ENCODE results near the gene SLC5A1.

SLC5A1 gene

DNA sequence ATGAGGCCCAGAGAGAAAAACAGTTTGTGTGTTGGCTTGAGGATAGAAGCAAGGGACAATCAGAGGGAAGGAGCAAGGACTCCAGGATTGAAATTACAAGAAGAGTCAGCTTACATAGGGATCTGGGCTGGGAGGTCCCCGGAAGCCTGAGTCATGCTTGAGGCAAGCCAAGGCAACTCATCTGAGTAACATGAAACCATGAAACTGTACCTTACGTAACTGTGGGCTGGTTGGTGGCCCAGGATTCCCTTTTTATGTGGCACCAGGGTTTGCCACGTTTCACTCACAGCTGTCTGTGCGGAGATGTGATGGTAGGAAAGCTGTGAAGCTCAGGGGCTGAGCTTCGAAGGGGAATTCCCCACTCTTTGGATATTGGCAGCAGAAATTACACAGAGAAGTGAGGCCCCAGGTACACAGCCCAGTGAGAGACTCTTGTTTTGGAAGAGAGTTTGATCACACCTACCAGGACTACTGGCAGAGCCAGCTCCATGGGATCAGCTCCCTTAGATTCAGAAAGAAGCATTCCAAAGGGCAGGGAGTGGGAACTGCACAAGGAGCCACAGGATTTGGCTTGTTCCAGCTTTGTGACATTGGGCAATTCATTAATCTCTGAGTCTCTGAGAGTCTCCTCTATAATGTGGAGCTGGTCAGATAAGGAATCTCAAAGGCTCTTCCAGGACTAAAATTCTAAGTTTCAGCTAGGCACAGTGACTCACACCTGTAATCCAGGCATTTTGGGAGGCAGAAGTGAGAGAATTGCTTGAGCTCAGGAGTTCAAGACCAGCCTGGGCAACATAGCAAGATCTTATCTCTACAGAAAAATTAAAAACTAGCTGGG lies 7.8 kb downstream of the SLC5A1 start:
- no peak for DNase-seq (ENCODE audit: low spot score)

DNA sequence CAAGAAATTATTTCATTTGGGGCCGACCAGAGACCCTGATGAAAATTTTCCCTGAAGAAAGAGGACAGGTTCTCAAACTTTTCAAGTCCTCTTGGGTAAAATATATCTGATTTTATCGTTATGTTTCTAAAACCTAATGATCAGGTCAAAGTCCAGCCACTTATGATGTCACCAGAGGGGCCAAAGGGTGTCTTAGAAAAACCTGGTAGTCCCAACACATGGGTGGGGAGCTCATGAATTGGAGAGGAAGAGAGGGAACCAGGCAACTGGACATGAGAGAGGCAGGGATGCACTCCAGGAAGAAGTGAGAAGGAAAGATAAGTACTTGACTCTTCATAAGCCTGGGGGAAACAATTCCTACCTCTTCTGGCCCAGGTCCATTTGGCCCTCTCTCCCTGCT lies 9.2 kb downstream of the SLC5A1 start:
- no peak for DNase-seq (ENCODE audit: low spot score)

DNA sequence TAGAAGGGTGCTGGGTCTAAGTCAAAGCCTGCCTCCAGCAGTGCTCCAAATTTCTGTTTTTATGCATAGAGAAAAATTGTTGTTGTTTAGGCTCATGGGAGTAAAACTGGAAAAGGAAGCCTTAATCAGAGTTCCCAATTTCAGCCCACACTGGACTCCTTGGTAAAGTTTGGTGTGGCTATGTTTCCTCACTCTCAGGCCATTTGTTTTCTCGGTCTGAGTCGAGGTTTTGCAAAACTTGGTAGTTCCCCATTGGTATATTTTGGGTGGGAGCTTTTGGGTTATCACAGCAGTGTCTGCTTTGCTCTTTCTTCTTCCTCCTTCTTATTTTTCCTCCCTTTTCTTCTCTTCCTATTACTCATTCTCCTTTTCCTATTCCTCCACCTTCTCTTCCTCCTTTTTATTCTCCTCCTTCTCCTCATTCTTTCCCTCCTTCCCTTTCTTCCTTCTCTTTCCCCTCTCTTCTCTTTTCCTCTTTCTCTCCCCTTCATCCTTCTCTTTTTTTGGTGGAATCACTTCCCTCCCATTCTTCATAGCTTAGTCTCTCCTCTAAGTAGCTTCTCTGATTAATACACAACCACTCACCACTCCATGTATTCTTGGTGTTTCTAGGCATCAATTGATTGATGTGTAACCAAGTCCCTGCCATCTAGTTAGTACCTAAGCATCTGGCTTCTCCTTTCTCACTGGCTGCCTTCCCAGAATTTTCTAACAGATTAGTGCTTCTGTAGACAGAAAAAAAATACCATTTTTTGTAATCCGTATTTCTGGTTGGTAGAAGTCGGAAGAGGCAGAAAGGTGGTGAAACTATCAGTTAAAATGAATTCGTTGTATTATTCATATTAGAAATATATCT lies 10.1 kb downstream of the SLC5A1 start:
- DNase-seq (ENCODE audit: low spot score), result no peak

DNA sequence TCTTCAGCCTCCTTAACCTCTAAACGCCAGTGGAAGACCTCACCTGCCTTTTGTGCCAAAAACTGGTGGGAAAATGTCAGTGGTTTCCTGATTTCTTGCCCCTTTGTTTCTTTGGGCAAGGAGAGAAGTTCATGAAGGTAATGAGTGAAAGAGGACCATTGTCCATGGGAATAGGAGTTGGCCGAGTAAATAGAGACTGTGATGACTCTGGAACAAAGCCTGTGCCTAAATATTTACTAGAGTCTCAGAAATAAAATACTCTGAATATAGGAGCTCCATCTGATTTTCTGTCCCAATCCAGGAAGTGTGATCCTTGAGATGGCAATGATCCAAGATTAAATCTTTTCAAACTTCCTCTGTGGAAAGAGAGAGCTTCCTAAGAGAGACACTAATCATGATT lies 12.0 kb downstream of the SLC5A1 start:
- DNase-seq (ENCODE audit: low spot score), result no peak

DNA sequence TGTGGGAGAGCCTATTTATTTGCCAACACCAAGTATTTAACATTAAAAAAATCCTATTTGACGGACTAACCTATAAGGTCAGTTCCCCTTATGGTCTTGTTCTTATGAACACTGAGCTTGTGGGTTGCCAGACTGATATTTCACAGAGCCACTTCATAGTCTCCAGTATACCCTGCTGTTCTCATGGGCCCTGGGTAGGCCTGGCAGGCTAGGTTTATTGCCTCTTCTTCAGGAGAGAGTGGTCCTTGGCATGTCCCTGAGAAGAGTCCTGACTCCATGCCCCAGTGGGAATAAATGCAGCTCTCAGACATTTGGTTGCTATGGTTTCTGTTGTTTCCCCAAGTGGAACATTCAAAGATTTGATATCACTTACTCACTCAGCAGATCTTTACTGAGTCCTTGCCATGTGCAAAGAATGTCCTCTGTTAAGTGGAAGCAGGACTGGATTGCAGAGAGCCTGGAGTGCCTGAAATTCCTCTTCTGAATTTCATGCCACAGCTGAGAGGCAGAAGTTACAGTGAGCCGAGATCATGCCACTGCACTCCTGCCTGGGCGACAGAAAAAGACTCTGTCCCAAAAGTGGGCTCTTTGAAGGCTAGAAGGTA lies 15.7 kb downstream of the SLC5A1 start:
- DNase-seq (ENCODE audit: low spot score), result no peak

DNA sequence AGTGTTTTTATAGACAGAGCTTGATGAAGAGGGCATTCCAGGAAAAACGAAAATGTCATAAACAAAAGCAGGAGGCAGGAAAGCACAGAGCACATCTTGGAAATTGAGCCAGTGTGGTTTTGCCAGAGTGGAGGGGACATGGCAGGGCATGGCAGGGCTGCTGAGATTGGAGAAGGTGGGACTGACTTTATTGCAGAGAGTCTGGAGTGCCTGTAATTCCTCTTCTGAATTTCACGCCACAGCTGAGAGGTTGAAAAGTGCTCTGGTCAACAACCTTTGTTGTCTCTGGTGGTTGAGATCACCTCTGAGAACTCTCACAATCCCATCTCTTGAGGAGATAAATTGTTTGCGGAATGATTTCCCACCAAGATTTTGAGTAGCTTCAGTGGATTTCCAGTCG lies 16.4 kb downstream of the SLC5A1 start:
- DNase-seq (ENCODE audit: low spot score), result no peak

DNA sequence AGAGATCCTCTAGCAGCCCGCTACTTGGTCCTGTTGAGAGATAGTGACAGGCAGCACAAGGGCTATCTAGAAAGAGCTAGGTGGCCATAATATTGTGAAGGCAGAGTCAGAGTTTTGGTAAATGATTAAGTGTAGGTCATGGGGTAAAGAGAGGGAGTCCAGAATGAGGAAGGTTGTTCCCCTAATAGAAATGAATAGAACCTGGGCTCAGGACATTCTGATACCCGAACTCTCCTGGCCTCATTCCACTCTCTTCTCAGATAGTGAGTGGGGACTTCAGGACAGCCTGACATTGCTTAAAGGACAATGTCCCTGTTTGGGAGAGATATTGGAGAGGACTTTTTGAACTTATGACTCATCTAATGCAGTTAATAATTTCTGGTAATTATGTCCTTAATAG lies 20.6 kb downstream of the SLC5A1 start:
- no peak for DNase-seq (ENCODE audit: low spot score)

DNA sequence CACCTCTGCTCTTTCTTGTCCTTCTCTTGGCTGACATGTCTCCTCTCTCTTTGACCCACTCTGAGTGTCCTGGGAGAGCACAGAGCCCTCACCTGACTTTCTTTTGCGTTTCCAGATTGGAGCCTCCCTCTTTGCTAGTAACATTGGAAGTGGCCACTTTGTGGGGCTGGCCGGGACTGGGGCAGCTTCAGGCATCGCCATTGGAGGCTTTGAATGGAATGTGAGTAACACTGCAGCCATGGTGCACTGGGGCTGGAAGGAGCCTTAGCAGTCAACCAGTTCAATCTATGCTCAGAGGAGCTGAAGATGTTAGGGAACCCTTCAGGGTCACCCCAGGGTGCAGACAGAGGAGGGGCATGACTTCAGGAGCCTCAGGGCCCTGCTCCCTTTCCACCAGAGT lies 23.8 kb downstream of the SLC5A1 start:
- DNase-seq (ENCODE audit: low spot score), result no peak

DNA sequence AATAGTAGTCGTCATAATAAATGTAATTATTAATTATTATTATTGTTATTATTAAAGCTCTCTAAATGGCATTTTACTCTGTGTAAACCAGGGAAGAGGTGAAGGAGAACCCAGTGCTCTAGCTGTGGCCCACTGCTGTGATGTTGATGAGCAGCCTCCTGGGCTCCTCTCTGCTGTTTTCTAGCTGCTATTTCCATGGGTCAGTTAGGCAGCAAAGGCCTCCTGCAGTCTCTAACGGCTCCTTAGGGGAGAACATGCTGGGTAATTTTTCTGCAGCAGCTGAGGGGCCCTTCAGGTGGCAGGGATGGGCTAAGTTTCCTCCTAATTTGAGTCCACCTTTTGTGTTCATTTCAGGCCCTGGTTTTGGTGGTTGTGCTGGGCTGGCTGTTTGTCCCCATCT lies 24.6 kb downstream of the SLC5A1 start:
- no peak for DNase-seq (ENCODE audit: low spot score)

DNA sequence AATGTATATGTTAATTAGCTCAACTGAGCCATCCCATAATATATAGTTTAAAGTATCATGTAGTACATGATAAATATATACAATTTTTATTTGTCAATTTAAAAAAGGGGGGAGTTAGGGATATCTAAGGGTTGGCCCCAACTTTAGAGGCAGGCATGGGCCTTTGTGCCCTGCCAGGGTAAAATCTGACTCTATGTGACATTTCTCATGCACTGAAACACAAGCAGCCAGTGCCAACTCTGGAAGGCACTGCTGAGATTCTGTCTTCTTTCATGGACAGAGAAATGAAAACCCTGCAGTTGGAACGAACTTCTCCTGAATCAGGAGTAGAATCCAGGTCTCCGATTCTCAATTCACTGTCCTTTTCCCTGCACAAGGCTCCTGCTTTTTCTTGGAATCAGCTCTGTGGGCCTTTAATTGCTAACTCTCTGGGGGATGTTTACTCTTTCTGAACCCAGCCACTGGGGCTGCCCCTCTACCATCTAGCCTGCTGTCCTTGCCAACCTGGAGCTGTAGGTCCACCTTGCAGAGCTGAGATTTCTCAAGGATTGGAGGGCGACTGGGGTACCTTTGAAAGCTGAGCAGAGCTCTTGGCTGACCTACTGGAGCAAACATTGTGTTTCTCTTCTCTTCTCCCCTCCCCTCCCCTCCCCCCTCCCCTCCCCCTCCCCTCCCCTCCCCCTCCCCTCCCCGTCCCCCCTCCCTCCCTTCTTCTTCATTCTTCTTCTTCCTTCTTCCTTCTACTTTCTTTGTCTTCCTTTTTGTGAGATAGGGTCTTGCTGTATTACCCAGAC lies 26.7 kb downstream of the SLC5A1 start:
- no peak for DNase-seq (ENCODE audit: low spot score)

DNA sequence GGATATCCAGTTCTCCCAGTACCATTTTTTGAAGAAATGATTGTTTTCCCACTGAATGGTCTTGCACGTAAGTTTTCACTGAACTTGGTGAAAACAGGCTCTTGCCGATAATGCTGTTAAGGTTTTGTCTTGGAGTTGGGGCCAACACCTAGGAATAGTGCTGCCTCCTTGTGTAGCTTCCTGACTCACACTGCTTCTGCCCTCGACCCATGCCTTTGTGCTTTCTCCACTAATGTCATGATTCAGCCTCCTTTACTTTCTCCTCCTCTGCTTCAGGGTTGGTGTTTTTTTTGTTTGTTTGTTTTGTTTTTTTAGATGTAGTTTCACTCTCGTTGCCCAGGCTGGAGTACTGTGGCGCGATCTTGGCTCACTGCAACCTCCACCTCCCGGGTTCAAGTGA lies 30.2 kb downstream of the SLC5A1 start:
- no peak for DNase-seq (ENCODE audit: low spot score)

DNA sequence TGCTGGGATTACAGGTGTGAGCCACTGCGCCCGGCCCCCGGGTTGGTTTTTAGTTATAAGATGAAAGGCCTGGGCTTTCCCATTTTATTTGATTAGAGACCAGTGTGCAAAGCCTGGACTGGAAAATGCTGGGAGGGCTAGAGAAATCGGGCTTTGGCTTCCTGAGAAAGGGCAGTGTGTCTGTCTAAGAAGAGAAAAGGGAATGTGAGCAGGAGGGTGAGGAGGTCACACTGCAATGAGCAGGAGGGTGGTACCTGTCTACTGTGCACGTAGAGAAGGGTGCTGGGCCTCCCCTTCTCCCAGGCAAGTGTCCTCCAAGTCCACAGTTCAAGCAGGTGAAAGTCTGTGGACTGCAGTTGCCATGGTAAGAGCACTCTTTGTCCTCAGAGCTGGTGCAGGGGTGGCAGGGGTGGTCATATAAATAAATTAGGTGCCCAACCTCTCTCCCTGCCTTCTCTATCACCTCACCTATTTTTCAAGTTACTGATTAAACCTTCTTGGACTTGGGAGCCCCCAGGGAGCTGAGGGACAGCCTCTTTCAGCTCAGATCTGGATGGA lies 30.8 kb downstream of the SLC5A1 start:
- no peak for DNase-seq (ENCODE audit: low spot score)

DNA sequence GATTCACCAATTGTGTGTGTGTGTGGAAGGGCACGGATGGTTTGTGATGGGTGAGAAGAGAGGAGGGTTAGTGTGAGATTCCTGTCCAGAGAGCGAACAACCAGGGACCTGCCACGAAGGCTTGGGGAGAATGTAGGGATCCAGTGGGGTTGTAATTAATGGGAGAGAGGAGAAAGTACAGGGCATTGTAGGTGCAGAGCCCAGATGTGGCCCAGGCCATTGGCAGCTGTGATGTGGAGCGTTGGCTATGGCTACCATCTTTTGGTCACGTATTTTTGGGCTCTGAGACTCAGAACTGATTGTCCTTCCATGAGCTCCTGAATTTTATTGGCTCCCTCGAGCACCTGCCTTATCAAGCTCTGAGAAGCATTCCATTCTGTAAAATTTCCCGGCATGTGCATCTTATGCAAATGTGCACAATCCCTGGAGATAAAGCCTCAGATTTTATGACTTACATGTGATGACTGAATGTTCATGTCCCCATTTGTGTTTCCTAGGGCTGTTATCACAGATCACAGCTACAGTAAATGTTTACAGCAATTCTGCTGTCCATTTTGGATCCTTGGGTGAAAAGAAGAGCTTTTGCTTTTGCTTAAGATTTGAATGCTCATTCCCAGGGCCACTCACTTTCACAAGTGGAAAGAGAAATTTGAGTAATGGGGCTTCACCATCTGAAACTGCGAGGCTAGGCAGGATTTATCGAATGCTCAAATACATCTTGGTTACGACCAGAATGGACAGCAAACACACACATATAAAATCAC lies 33.1 kb downstream of the SLC5A1 start:
- no peak for DNase-seq (ENCODE audit: low spot score)

DNA sequence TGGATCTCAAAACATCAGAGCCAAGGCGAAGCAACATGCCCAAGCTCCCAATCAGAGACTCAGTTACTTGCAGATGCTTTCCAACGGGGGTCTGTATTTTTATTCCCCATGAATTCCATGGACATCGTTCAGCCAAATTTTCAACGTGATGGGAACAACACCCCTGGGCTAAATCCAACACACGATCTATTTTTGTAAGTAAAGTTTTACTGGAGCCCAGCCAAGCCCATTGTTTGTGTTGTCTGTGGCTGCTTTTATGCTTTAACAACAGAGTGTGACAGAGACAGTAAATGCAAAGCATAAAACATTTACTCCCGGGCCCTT lies 33.7 kb downstream of the SLC5A1 start:
- no peak for DNase-seq (ENCODE audit: low spot score)

DNA sequence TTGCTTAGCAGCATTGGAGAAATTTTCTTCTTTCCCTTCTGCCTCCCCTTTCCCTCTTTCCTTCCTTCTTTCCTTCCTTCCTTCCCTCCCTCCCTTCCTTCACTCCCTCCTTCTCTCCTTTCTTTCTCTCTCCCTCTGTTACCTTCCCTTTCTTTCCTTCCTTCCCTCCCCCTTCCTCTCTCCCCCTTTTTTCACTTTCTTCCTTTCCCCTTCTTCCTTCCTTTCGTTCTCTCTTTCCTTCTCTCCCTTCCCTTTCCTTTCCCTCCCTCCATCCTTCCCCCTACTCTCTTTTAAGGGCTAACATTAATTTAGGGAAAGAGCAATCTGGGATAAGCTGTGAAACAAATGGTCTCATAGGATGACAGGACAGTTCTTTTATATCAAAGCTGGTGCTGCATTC lies 34.1 kb downstream of the SLC5A1 start:
- no peak for DNase-seq (ENCODE audit: low spot score)

DNA sequence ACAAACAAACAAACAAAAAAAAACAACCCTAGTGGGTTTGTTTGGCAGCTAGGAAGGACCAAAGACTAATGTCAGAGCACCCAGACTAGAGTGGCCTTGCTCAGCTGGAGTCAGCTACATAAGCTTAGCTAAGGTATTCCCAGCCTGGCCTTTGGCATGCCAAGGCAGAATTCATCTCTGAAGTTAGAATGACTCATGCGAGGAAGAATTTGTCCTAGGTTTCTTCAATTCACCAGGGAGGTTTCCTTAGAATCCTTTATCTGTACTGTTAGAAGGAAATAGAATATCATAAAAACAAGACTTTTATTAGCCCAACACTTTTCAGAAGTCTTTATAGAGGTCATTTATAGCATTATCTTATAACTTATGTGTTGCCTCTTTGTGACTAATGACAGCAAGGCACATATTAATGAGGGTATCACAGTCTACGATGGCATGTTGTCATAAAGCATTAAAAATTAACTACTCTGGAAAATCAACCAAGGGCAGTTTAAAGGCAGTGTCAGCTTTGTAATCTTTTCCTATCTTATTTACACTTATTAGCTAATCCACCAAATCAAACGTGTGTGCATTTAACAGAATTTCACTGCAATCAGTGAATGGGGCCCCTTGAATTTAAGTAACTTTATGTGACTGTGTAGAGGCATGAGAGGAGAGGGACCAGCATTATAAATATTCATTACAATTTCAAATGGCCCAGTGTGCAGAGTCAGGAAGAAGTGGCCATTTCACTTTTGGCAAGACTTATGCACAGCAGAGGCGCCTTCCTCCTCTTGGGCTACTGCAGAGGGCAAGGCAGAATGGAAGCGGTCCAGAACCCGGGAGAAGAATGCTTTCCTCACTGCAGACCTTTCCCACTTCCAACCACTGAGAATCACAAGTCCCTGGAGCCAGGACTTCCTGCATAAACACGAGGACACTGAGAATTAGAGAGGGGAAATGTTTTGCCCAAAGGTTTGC lies 36.3 kb downstream of the SLC5A1 start:
- DNase-seq (ENCODE audit: low spot score), result no peak

DNA sequence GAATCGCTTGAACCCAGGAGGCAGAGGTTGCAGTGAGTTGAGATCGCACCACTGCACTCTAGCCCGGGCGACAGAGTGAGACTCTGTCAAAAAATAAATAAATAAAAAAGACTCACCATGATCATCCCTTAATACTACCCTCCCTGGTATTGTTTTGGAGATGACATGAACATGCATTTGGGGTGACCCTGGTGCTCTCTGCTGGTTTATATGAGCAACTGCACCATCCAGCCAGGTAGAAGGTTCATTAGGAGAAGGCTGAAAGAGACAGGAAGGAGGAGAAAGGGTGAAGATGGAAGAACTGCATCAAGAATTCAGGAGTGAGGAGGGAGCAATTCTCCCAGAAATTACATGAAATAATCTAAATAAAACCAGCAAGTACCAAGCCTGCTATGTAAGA lies 37.8 kb downstream of the SLC5A1 start:
- DNase-seq (ENCODE audit: low spot score), result peak; percentile 11

DNA sequence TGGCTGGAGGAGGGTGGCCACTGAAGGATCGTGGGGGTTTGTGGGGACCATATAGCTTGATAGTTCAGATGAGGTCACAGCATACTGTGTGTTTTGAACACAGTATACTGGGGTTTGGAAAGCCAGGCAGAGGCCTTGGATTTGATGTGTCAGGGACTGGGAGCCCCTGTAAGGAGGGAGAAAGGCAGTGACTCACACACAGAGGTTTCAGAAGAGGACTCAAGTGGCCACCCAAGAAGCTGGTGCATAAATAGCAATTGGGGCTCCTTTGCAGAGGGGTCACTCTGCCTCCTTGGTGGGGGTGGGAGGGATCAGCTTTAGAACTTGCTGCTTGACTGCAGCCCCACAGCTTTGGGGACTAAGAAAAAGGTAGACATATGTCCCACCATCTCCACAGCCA lies 39.3 kb downstream of the SLC5A1 start:
- no peak for DNase-seq (ENCODE audit: low spot score)

DNA sequence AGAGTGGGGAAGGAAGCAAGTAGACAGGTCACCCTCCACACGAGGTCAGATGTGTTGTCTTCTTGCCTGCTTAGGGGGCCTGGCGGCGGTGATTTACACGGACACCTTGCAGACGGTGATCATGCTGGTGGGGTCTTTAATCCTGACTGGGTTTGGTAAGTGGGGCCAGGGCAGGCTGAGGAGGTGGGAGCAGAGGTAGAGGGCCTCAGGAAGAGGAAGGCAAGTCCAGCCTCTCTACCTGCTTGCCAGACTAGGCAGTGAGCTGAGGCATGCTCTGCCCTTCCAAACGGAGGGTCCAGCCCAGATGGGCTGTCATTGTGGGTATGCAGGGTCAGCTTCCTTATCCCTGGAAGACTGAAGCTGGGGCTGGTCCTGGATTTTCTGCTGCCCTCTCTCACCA lies 39.9 kb downstream of the SLC5A1 start:
- DNase-seq (ENCODE audit: low spot score), result no peak

DNA sequence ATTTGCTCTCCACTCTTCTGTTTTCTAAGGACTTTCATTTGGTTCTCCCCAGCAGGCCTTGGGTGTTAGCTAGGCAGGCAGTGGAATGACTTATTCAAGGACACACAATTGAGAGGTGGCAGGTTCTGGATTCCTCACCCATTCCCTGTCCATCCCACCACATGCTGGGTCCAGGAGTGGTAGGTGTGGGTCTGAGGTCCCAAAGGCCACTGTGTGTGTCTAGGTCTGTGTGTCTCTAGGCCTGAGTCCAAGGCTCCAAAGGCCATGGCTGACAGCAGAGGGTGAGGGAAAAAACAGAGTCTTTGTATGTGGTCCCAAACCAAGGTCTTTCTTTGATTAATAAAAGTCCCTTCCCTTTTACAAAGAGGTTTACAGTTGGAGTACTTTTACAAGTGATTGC lies 40.8 kb downstream of the SLC5A1 start:
- no peak for DNase-seq (ENCODE audit: low spot score)
